Chondrocyte (in vitro differentiated cells): ENCODE results near the gene SMIM35. TPM values are rescaled to one million over a fixed set of nuclear protein-coding genes. Genes with fewer than 3 reads are reported as not detected.

Experiments used
- DNase-seq: peaks from one replicate; pipeline ENCODE4 v3.0.0; 2021; ENCODE audit warnings: mixed read lengths, low spot score
- H3K27ac Mint-ChIP-seq: one replicate; pipeline ENCODE4 v1.8.0; 2021; ENCODE audit warnings: mild to moderate bottlenecking, moderate library complexity, mixed read lengths; ENCODE audit not compliant: unreplicated experiment
- H3K27me3 Mint-ChIP-seq: 2 replicates; pipeline ENCODE4 v1.8.0; 2021; ENCODE audit warnings: low read depth, mixed read lengths
- H3K36me3 Mint-ChIP-seq: 2 replicates; pipeline ENCODE4 v1.8.0; 2021; ENCODE audit warnings: low read depth, mixed read lengths
- H3K4me1 Mint-ChIP-seq: 2 replicates; pipeline ENCODE4 v1.8.0; 2021; ENCODE audit warnings: low read depth, mild to moderate bottlenecking, mixed read lengths
- H3K4me3 Mint-ChIP-seq: one replicate; pipeline ENCODE4 v1.8.0; 2021; ENCODE audit warnings: mild to moderate bottlenecking, moderate library complexity, mixed read lengths; ENCODE audit not compliant: unreplicated experiment
- H3K9me3 Mint-ChIP-seq: 2 replicates; pipeline ENCODE4 v1.8.0; 2021; ENCODE audit warnings: low read depth, mixed read lengths
- CTCF ChIP-seq: fragments of 200-600 bp; sonication (generic); IDR thresholded peaks from 2 replicates; pipeline ENCODE4 v1.5.0; 2021; ENCODE audit warnings: antibody characterized with exemption, mild to moderate bottlenecking, moderate library complexity
- total RNA-seq: library from RNA; stranded (reverse); gene quantifications from 3 replicates; pipeline ENCODE4 v1.2.1, GENCODE V29; 2021

SMIM35 gene
- total RNA-seq, 1 donor from 2014 or later: not detected

- H3K27ac Mint-ChIP-seq: no peak overlapping the region
- H3K4me3 Mint-ChIP-seq: no peak overlapping the region
- no peak for TF ChIP-seq CTCF
- H3K4me1 Mint-ChIP-seq: peaks cover 7% of the 10 kb centered on the region
- DNase-seq: peak; percentile 6
- H3K27me3 Mint-ChIP-seq: peaks cover 26% of the 10 kb centered on the region
- H3K9me3 Mint-ChIP-seq: no peaks in the 10 kb centered on the region
- H3K36me3 Mint-ChIP-seq: no peaks in the 10 kb centered on the region
Observed at GRCh38 chr11:118126082-118126838, 39.5 kb upstream of the SMIM35 start.

- H3K27ac Mint-ChIP-seq: no peak overlapping the region
- no peak for TF ChIP-seq CTCF
- no peak overlapping the region for H3K4me3 Mint-ChIP-seq
- H3K4me1 Mint-ChIP-seq: peaks cover 7% of the 10 kb centered on the region
- H3K36me3 Mint-ChIP-seq: peaks cover 3% of the 10 kb centered on the region
- H3K9me3 Mint-ChIP-seq: peaks cover 6% of the 10 kb centered on the region
- peaks cover 21% of the 10 kb centered on the region for H3K27me3 Mint-ChIP-seq
- DNase-seq: peak; percentile 36
Observed at GRCh38 chr11:118124929-118125535, 38.3 kb upstream of the SMIM35 start.

- no peak overlapping the region for H3K4me3 Mint-ChIP-seq
- H3K4me1 Mint-ChIP-seq: no peaks in the 10 kb centered on the region
- no peak overlapping the region for H3K27ac Mint-ChIP-seq
- H3K9me3 Mint-ChIP-seq: peaks cover 6% of the 10 kb centered on the region
- no peak for TF ChIP-seq CTCF
- DNase-seq: no peak
- H3K36me3 Mint-ChIP-seq: peaks cover 3% of the 10 kb centered on the region
- H3K27me3 Mint-ChIP-seq: peaks cover 27% of the 10 kb centered on the region
Observed at GRCh38 chr11:118120793-118121192, 34.0 kb upstream of the SMIM35 start.

GRCh38 chr11:118117790-118118601 lies 31.2 kb upstream of the SMIM35 start:
- Mint-ChIP-seq H3K4me1 (no peaks in the 10 kb centered on the region), H3K27ac (no peak overlapping the region), H3K4me3 (no peak overlapping the region), H3K36me3 (peaks cover 3% of the 10 kb centered on the region), H3K27me3 (peaks cover 41% of the 10 kb centered on the region), H3K9me3 (peaks cover 6% of the 10 kb centered on the region)
- no peak for TF ChIP-seq CTCF
- peak; percentile 51 for DNase-seq

- no peaks in the 10 kb centered on the region for H3K36me3 Mint-ChIP-seq
- no peak for DNase-seq
- no peak for TF ChIP-seq CTCF
- H3K27me3 Mint-ChIP-seq: peaks cover 43% of the 10 kb centered on the region
- H3K4me3 Mint-ChIP-seq: no peak overlapping the region
- no peaks in the 10 kb centered on the region for H3K9me3 Mint-ChIP-seq
- no peak overlapping the region for H3K27ac Mint-ChIP-seq
- H3K4me1 Mint-ChIP-seq: no peaks in the 10 kb centered on the region
Observed at GRCh38 chr11:118115048-118115447, 28.3 kb upstream of the SMIM35 start.
